Activated B cell treated with CpG ODN at 0.5 μM for 24 hours (primary cell): ENCODE measurements around the gene NHS. TPM values are rescaled to one million over a fixed set of nuclear protein-coding genes. Genes with fewer than 3 reads are reported as not detected.

Experiments used
- ATAC-seq: fragments of 200-7000 bp; cut with Tn5 transposase; one replicate; pipeline ENCODE4 v1.10.0; 2021; ENCODE audit warnings: low read depth, mild to moderate bottlenecking, moderate library complexity
- CTCF ChIA-PET: fragments of 350-600 bp; sonication (Branson Sonifier 250); formaldehyde crosslinking; loops from one replicate; lab custom pipeline; 2021; ENCODE audit warnings: antibody characterized with exemption; lab: Charles Lee
- POLR2A ChIA-PET: fragments of 350-600 bp; sonication (Branson Sonifier 250); formaldehyde crosslinking; loops from one replicate; lab custom pipeline; 2021; ENCODE audit warnings: antibody characterized with exemption; lab: Charles Lee
- DNase-seq: peaks from one replicate; pipeline ENCODE4 v3.0.0; 2022
- H3K27ac Mint-ChIP-seq: one replicate; pipeline ENCODE4 v1.8.0; 2020; ENCODE audit warnings: mixed read lengths
- H3K27me3 Mint-ChIP-seq: one replicate; pipeline ENCODE4 v1.8.0; 2021; ENCODE audit warnings: mixed read lengths
- H3K36me3 Mint-ChIP-seq: one replicate; pipeline ENCODE4 v1.8.0; 2021; ENCODE audit warnings: low read depth, mixed read lengths
- H3K4me1 Mint-ChIP-seq: one replicate; pipeline ENCODE4 v1.8.0; 2021; ENCODE audit warnings: mixed read lengths
- H3K4me3 Mint-ChIP-seq: one replicate; pipeline ENCODE4 v1.8.0; 2020; ENCODE audit warnings: mild to moderate bottlenecking, mixed read lengths
- H3K9me3 Mint-ChIP-seq: one replicate; pipeline ENCODE4 v1.8.0; 2020; ENCODE audit warnings: mixed read lengths
- CTCF ChIP-seq: fragments of 200-600 bp; IDR thresholded peaks from one replicate; pipeline ENCODE4 v1.8.0; 2022; ENCODE audit warnings: antibody characterized with exemption, mild to moderate bottlenecking
- intact Hi-C: fragments of 100-400 bp; cut with micrococcal nuclease; formaldehyde crosslinking; loops from one replicate; pipeline ENCODE4 v1.15.1; 2024
- total RNA-seq: library from RNA; stranded (reverse); gene quantifications from 2 replicates; pipeline ENCODE4 v1.2.3, GENCODE V29; 2022

The NHS gene
- total RNA-seq, 1 donor from 2014 or later: not detected

- ChIA-PET CTCF (no interaction called here), POLR2A (no interaction called here)
- Mint-ChIP-seq H3K9me3 (no peaks in the 10 kb centered on the region), H3K4me3 (no peak overlapping the region), H3K4me1 (no peaks in the 10 kb centered on the region), H3K27ac (no peak overlapping the region), H3K27me3 (no peaks in the 10 kb centered on the region), H3K36me3 (no peaks in the 10 kb centered on the region)
- no peak for TF ChIP-seq CTCF
- DNase-seq (no peak), ATAC-seq (no peak)
- intact Hi-C loops: no loop called here
Measured at GRCh38 chrX:17662391-17662790, 287.4 kb downstream of the NHS start.

- Mint-ChIP-seq H3K4me1 (no peaks in the 10 kb centered on the region), H3K27ac (no peak overlapping the region), H3K36me3 (no peaks in the 10 kb centered on the region), H3K27me3 (no peaks in the 10 kb centered on the region), H3K9me3 (no peaks in the 10 kb centered on the region), H3K4me3 (no peak overlapping the region)
- ATAC-seq (no peak), DNase-seq (no peak)
- ChIA-PET CTCF (no interaction called here), POLR2A (no interaction called here)
- intact Hi-C loops: no loop called here
- no peak for TF ChIP-seq CTCF
Measured at GRCh38 chrX:17668929-17669328, 293.9 kb downstream of the NHS start.

GRCh38 chrX:17669458-17669857 lies 294.5 kb downstream of the NHS start:
- no peaks in the 10 kb centered on the region for H3K4me1 Mint-ChIP-seq
- no peak overlapping the region for H3K27ac Mint-ChIP-seq
- H3K9me3 Mint-ChIP-seq: no peaks in the 10 kb centered on the region
- no peak overlapping the region for H3K4me3 Mint-ChIP-seq
- ChIA-PET POLR2A (no interaction called here), CTCF (no interaction called here)
- TF ChIP-seq CTCF: no peak
- H3K36me3 Mint-ChIP-seq: no peaks in the 10 kb centered on the region
- no peaks in the 10 kb centered on the region for H3K27me3 Mint-ChIP-seq
- DNase-seq (no peak), ATAC-seq (no peak)
- intact Hi-C loops: no loop called here

GRCh38 chrX:17669891-17670290 lies 294.9 kb downstream of the NHS start:
- Mint-ChIP-seq H3K9me3 (no peaks in the 10 kb centered on the region), H3K36me3 (no peaks in the 10 kb centered on the region), H3K27me3 (no peaks in the 10 kb centered on the region), H3K27ac (no peak overlapping the region), H3K4me1 (no peaks in the 10 kb centered on the region), H3K4me3 (no peak overlapping the region)
- intact Hi-C loops: no loop called here
- POLR2A ChIA-PET: no interaction called here
- DNase-seq (no peak), ATAC-seq (no peak)
- TF ChIP-seq CTCF: no peak
- CTCF ChIA-PET: no interaction called here

GRCh38 chrX:17670874-17671273 lies 295.9 kb downstream of the NHS start:
- no peak overlapping the region for H3K27ac Mint-ChIP-seq
- ChIA-PET CTCF (no interaction called here), POLR2A (no interaction called here)
- no peak for TF ChIP-seq CTCF
- intact Hi-C loops: no loop called here
- no peak for ATAC-seq
- no peaks in the 10 kb centered on the region for H3K36me3 Mint-ChIP-seq
- H3K4me3 Mint-ChIP-seq: no peak overlapping the region
- H3K9me3 Mint-ChIP-seq: no peaks in the 10 kb centered on the region
- H3K27me3 Mint-ChIP-seq: no peaks in the 10 kb centered on the region
- no peaks in the 10 kb centered on the region for H3K4me1 Mint-ChIP-seq
- no peak for DNase-seq
